OCI-LY7 (cell line): ENCODE results near the gene NF2.

Experiments
- CTCF ChIP-seq: fragments of 200-600 bp; sonication (generic); conservative IDR thresholded peaks from 2 replicates; pipeline ENCODE4 v1.5.1; 2014; ENCODE audit warnings: mild to moderate bottlenecking, antibody characterized with exemption, low read length, moderate library complexity, mixed read lengths
- EZH2phosphoT487 ChIP-seq: fragments of 200-600 bp; sonication (generic); IDR thresholded peaks from 2 replicates; pipeline ENCODE4 v1.6.1; 2018; ENCODE audit warnings: low read depth, borderline replicate concordance, mild to moderate bottlenecking, mixed run types, antibody characterized with exemption, low read length, moderate library complexity, mixed read lengths

DNA sequence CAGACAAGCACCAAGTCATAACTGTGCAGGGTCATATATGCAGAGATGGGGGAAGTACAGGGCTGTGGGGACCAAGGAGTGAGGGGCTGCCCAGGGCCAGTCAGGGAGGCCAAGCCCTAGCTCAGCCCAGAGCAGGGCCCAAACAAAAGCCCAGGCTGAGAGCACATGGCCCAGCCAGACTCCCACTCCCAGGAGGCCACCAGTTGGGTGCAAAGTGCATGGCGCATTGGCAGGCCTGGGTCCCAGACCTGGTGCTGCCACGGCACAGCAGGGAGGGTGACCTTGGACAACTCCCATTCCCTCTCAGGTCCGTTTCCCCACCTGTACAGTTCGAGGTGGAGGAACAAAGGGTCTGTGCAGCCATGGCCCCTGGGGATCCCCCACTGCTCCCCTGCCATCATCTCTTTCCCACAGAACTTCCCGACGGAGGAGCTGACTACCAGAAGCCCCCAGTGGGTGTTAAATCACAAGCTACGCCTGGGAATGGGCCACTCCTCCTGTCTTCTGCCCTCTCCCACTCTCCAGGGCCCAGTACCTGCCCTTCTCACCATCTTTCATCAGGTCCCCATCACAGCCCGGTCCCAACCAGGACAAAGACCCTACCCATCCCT is 23.1 kb upstream of the NF2 start:
- TF ChIP-seq CTCF: no peak
- no peak for TF ChIP-seq EZH2phosphoT487
